Ammon's horn (tissue), 1 donor: ENCODE data around the gene SLC47A2.

Experiments used
- DNase-seq: peaks from one replicate; pipeline ENCODE4 v3.0.0-alpha.2; 2016; ENCODE audit warnings: low spot score

SLC47A2 gene

DNA sequence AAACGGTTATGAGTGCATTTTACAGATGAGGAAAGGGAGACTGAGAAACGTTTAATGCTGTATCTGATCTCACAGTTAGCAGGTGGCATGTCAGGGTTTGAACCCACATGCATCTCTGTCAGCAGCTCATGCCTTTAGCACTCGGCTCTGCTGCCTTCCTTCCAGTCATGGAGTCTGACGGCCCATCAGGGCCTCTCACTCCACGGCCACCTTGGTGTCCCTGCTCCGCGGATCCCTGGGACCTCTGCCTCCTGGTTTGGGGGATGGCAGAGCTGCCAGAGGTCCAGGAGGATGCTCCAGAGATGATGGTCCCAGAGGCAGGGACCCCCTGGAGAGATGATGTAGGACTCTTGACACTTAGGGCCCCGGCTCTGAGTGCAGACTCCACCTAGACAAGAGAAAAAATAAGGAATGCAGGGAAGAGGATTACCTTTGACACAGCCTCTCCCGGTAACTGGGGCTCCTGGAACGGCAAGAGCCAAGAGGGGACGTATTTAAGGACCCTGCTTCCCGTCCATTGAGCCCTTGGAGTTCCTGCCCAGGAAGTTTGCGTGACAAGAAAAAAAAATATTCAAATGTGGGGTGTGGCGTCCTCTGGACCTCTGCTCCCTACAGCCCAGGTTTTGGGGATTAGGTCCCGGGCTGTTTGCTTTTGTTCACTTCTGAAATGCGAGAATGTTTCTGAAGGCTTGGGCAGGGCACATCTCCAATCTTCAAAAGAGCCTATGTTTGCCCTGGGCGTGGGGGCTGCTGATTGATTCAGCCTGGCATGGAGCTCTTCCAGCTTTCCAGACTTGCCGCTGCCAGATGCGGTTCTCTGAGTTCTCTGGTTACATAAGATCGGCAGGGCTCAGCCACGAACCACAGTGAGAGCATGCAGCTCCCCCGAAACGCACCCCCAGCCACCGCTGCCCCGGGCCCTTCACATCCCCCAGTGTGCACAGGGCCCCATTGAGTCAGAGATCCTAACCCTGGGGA, 31.7 kb upstream of the SLC47A2 start, which contains the start of gene ALDH3A1:
Gene ALDH3A1 (minus strand): TSS at position 470 of the 978 bp plus-strand sequence. CDS start 3,169 bp downstream, outside the sequence.
- DNase-seq = peak; percentile 56

DNA sequence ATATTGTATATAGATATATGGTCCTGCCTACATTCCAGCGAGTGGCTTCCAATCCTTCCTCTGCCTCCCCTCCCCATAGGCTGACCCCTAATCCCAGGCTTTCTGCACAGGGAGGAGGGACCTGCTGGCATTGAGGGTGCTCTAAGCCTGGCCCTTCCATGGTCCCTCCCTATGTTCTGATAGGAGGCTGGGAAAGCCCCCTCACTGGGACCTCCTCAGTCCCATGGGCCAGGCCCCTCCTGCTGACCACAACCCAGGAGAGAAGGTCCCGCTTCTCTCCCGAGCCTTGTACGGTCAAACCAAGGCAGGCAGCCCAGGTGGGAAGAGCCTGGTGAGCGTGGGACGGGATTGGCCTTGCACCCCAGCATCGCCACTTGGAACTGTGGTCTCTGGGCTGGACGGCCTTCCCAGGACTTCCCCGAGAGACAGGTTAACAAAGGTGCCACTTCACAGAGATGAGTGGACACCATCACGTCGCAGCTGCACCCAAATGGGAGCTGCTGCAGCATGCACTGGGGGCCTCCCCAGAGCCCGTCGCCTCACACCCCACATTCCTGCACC, 30.9 kb upstream of the SLC47A2 start:
- DNase-seq = no peak

DNA sequence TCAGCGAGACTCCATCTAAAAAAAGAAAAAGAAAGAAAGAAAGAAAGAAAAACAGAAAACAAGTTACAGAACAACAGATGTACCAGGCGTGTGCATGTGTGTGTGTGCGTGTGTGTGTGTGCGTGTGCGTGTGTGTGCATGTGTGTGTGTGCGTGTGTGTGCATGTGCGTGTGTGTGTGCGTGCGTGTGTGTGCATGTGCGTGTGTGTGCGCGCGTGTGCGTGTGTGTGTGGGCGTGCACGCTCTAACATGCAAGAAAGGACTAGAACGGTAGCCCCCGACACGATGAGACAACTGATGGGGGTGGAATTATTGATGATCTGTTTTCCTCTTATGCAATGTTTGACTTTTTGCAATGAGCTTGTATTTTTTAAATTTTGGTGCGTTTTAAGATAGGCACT, 30.1 kb upstream of the SLC47A2 start:
- DNase-seq = no peak

DNA sequence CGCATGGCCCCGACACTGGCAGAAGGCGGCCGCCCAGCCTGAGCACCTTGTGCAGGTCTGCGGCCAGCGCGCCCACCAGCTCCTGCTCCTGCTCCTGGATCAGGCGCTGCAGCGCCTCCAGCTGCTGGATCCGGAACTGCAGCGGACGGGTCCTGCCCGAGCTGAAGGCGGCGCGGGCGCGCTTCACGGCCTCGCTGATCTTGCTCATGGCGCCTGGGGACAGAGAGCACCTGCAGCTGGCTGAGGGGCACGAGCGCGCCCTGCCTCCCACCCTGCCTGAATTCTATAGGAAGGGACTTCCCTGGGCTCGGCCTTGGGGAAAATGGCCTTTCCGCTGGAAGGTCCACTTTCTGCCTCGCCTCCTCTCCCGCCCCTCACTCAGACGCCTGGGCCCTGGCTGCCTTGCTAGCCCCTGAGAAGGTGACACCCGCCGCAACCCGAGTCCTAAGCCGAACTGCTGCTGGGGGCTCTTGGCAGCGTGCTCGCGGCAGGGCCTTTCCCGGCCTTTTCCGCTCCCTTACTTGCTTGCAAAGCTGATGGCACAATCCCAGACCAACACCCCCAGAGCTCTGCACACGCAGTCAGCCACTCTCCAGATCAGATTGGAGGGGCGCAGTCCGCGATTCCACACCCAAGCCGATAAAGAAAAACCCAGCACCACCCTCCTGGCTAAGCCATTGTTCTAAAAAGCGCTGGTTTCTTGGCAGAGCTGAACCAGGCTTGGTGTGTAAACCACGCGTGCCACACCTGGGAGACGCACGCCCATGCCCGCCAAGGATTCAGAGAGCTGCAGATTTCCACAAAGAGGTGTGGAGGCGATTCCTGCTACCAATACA, 28.8 kb upstream of the SLC47A2 start:
- peak; percentile 91 for DNase-seq

DNA sequence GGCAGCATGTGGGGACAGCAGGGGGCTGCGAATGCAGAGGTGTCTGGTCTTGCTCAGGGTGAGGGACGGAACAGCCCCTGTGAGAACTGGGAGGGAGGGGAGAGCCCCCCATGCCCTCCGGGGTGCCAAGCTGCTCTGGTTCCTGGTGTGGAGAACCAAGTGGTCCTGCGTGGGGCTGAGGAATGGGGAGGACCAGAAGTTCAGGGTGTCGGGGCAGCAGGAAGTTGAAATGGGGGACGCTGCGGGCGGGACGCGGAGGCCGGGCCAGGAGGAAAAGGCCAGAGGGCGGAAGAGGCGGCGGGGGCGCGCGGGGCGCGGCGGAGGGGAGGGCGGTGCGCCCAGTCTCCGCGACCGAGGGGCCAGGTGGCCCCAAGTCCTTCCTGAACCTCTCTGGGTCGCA, 28.1 kb upstream of the SLC47A2 start:
- DNase-seq = no peak

DNA sequence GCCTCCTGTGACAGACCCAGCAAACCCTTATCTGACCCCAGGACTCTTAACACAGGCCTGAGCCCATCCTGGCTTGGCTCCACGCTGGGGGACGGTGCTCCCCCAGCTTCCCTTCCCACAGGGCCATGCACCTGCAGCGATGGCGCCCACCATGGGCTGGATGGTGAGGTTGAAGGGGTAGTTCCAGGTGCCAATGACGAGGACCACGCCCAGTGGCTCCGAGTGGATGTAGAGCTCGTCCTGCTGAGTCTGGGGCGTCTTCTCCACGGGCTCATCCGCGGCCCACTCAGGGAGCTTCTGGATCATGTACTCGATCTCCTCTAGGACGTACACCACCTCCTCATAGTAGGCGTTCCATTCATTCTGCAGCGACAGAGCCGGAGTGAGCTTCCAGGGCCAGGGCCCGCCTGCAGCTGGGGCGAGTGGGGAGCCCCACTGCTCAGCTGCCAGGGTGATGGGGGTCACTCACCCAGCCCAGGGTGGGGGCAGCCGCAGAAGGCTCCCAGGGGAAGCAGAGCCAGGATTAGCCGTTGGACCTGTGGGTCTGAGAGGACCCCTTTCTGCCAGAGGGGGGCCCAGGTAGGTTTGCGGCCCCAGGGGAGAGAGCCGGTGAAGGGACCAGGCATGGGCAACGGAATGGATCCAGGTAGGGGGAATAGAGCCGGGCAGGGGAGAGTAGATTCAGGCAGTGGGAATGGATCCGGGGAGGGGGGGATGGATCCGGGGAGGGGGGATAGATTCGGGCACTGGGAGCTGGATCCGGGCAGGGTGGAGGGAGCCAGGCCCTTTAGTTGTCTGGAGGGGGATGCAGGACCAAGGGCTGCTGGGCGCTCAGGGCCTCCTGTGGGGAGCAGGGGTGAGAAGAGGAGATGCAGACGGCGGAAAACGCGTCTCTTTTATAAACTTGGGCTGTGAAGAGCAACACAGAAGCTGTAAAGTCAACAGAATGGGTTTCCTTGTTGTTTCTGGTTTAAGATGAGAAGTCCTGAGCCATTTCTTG, 27.0 kb upstream of the SLC47A2 start:
- DNase-seq = no peak

DNA sequence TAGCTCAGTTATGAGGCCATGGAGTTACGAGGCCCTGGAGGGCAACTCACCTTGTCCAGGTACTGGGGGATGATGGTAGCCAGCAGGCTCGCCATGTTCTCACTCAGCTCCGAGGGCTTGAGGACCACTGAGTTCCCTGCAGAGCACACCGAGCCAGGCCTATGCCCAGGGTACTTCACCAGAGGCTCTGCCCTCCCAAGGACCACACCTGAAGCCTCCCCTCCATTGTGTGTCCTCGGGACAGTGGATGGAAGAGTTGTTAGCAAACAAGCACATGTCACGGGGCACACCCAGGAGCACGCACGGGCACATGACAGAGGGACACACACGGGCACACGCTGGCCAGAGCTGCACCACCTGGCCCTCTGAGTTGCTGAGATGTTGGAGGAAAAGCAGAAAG, 26.1 kb upstream of the SLC47A2 start:
- DNase-seq = no peak

DNA sequence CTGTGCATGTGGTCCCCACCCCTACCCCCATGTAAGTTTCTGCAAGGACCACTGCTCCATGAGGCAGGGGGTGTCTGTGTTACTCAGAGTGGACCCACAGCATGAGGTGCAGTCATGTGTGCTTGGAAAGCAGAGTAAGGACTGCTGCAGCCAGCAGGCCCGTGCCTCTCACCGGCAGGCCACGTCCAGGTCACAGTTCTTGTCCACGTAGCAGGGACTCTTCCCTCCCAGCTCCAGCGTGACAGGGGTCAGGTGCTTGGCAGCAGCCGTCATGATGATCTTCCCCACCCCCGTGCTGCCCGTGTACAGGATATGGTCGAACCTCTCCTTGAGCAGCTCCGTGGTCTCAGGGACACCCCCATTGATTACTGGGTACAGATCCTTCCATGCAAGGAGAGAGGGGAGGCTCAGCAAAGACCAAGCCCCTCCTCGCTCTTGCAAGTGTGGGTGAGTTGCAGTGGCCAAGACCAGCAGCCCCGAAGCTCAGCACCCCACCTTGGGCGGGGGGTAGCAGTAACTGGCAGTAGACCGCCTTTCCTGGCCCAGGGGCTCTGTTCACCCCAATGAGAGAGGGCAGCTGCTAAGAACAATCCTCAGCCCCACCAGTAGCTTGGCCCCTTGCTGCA, 25.6 kb upstream of the SLC47A2 start:
- no peak for DNase-seq

DNA sequence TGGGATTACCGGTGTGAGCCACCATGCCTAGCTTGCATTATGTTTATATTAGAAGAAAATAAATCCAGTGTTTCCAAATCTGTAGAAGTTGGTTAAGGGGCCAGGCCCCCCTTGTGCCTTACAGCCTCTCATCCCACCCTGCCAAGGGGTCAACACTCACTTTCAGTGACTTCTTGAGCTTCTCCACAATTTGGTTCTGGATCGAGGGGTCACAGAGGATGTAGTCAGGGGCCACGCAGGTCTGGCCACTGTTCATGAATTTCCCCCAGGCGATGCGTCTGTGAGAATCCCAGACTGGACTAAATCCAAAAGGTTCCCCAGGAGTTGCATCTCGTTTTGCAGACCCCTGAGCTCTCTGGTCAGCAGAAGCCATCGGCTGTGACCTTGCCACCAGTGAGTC, 24.5 kb upstream of the SLC47A2 start:
- no peak for DNase-seq

DNA sequence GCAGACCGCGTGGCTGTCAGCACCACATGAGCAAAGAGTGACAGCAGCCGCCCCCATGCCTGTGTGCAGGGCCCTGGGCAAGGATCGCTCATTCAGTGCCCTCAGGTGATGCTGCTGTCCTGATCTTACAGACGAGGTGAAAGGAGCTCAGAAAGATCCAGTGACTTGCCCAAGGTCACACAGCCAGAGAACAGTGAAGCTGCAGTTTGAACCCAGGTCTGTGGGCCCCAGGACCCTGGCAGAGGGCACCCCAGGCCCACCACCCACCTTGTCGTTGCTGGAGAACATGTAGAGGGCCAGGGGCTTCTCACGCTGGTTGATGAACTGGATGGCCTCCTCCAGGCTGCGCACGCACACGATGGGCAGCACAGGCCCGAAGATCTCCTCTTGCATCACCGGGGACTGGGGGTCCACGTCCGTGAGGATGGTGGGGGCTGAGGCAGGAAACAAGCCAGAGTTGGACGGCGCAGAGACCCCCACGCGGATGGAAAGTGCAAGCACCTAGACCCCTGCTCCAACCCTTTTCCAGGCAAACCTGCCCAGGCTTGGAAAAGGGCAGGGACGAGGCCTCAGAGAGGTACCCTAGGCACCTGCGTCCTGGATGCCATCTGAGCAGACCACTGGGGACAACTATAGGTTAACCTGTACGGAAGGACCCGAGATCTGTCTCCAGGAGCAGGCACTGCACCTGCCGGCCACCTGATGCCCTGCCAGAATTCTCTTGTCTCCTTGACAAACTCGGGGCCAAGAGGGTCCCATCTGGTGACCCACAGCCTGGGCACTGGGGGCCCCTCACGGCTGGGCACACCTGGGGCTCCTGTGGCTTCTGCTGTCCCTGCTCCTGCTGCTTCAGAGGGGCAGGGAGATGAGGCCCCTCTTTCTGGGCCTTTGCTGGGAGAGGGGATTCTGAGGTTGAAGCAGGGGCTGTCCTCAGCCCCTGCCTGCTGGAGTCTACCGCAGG, 23.1 kb upstream of the SLC47A2 start:
- no peak for DNase-seq

DNA sequence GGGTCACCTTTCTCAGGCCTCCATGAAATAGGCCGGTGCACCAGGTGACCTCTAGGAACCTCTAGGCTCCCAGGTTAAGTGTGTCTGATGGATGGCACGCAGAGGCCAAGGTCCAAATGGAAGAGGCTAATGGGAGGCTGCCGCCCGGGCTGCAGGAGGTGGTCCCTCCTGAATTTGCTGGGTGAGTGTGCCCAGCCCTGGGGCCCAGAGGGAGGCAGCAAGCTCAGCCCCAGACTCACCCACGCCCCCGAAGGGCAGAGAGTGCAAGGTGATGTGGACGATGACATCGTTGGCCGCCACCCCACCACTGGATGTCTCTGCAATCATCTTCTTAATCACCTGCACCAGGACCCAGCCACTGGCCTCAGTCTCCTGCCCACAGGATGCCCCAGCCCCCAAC, 22.4 kb upstream of the SLC47A2 start:
- no peak for DNase-seq

DNA sequence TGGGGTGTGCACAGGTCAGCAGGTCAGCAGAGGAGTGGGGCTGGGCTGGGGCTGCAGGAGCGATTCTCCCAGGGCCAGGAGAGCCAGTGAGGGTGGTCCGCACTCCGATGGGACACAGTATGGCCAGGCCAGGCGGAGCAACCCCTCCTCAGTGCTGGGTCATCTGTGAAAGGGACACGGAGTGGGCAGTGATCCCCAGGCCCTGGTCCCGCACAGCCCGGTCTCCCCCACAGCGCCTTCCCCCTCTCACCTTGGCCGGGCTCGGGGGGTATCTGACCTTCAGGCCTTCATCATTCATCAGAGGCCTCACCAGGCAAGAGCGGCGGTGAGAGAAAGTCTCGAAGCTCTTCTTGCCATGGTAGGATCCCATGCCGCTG, 21.7 kb upstream of the SLC47A2 start:
- DNase-seq = no peak

DNA sequence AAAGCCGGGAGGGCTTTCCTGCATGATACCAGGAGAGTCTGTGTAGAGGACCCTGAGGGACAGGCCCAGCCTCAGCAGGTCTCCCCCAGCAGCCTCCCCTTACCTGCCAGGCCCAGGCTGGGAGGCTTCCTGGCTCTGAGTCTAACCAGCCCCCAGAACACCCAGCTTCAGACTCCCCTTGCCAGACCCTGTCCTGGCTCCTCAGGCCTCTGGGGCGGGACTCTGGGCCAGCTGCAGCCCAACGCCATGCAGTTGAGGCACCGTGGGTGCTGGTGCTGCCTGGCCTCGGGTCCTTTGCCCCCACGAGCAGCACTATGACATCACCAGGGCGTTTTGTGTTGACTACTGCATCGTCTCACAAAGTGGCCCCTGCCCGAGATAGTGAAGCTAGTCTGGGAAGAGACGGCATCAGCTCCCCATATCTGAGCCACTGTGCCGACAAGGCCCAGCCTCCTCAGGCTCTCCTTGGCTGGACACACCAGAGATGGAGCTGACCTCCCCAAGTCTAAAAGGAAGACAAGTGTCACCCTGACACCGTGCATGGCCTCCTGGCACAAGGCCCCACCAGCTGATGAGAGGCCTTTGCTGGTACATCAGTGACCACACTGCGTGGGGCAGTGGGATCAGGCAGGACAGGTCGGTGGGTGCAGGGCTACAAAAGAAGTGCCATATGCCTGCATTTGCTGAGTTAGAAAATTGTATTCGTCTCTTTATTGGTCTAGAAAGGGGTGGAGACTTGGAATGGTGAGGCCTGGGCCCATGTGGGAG, 21.1 kb upstream of the SLC47A2 start:
- no peak for DNase-seq

DNA sequence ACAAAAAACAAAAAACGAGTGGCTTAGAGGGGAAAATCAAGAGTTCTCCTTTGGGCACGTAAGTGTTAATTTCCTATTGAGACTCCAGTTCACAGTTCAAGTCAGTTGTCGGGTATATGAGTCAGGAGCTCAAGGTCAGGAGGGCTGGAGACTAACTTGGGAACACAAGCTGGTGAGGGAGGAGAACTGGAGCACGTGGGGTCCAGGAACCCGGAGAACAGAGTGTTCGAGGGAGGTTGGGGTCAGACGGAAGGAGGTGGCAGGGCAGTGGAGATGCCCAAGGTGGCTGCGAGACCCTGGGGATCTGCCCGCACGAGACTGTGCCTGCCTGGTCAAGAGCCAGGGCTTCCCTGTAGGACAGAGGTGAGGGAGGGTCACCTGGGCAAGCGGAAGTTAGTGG, 19.7 kb upstream of the SLC47A2 start:
- no peak for DNase-seq

DNA sequence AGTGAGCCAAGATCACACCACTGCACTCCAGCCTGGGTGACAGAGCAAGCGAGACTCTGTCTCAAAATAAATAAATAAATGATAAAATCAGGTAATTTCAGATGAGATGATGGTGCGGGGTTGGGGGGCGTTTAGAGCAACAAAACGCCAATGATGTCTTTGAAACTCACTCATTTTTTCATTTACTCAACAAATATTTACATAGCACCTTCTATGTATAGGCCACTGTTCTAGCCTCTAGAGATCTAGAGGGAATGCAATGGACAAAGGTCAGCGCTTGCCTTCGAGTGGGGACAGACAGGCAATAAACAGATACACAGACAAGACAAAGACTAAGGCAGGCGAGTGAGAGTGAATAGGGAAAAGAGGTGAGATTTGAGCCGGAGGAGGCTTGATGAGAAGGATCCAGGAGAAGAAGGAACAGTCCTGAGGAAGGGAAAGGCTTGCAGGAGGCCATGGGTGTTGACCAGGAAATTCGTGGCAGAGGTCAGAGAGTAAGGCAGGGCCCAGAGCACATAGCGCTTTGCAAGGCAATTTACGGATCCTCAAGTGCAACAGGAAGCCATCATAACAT, 17.7 kb upstream of the SLC47A2 start:
- no peak for DNase-seq

DNA sequence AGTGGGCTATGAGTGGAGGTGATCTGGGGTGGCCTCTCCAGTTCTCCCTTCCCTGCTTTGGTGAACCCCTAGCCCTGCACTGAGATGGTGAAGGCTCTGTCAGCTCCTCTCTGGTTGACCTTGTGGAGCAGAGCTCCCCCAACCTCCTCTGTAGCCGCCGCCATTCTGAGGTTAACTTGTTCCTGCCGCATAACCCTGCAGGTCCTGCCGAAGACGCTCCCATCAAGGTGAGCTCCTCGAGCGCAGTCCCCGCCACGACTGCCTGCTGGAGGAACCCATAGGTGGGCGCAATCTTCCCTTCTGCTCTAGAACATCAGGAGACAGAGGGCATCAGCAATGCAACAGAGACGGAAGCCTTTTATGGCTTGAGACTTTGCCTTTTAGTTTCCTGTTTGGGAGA, 15.2 kb upstream of the SLC47A2 start:
- no peak for DNase-seq

DNA sequence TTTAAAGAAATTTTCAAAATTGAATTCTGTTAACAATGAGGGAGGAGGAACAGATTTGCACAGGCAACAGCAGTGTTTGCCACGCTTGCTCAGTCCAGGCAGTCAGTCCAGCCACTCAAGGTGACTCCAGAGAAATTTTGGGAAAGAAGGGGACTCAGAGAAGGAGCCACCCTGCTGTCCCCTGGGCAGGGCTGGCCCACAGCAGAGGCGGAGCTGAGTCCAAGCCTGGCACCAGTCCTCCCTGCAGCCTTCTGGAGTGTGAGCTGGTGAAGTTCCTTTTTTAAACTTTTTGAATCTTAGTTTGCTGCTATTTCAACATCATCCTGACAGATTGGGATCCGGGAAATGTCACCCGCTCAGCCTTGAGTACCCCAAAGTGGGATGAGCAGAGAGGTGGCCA, 14.5 kb upstream of the SLC47A2 start:
- DNase-seq = no peak

DNA sequence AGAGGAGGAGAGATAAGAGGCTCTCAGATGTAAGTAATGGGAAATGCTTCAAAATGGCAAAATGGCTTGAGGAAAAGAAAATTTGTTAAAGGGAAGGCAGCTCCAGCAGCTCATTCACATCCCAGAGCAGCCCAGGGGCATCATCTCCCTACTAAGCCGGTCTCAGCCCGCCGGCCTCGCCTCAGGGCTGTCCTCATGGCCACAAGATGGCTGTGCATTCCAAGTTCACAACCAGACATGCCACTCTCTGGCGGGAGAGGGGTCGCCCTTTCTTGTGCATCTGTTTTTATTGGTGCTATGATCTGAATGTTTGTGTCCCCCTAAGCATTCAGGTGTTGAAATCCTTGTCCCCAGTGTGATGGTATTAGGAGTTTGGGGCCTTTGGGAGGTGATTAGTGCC, 13.5 kb upstream of the SLC47A2 start:
- no peak for DNase-seq

DNA sequence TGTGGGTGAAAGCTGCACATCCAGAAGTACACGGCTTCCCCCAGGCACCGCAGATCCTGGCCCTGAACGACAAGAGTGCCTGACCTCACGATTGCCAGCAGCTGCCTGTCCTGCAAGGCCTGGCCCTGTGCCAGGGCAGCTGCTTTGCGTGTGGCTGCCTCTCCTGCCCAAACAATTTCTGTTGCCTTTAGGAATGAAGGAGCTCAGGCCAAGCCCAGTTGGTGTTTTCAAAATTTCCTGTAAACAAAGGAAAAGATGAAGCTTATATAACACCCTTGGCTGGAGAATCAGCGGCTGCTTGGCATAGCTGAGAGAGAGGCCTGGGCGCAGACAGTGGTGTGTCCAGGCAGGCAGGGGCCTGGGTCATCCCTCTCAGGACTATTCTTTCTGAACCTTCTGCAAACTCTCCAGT, 11.7 kb upstream of the SLC47A2 start:
- DNase-seq = peak; percentile 92
